HCT116 (cell line): ENCODE data around the gene ZNF581. TPM values are rescaled to one million over a fixed set of nuclear protein-coding genes. Genes with fewer than 3 reads are reported as not detected.

Experiments used
- ATAC-seq: fragments of 200-7000 bp; cut with Tn5 transposase; 2 replicates; pipeline ENCODE4 v1.9.1; 2020; ENCODE audit warnings: mild to moderate bottlenecking, moderate library complexity
- BruUV-seq: library from RNA; stranded (reverse); fragments of 400-500 nt; replicated peaks from 2 replicates; lab custom pipeline; 2021; lab: Mats Ljungman, UMichigan
- CTCF ChIA-PET: fragments of 300-600 bp; sonication (Branson Sonifier 250); formaldehyde crosslinking; loops from one replicate; lab custom pipeline; 2021; ENCODE audit warnings: antibody characterized with exemption; lab: Charles Lee
- POLR2A ChIA-PET: fragments of 300-600, 350-600 bp; sonication (Branson Sonifier 250); formaldehyde crosslinking; loops from one replicate; lab custom pipeline; 2021; ENCODE audit warnings: antibody characterized with exemption; lab: Charles Lee
- RAD21 ChIA-PET, 2 experiments: fragments of 300-600 bp; sonication (Branson Sonifier 250); formaldehyde crosslinking; loops; one replicate each; lab custom pipeline; 2023; ENCODE audit warnings: low total read pairs in 2 of 2; ENCODE audit not compliant: uncharacterized antibody in 2 of 2, unreplicated experiment in 2 of 2, low non-redundant PET in 1 of 2; lab: Charles Lee
- DNase-seq: peaks from one replicate; pipeline ENCODE4 v3.0.0-alpha.2; 2010; ENCODE audit warnings: low read depth, low spot score
- H2AFZ ChIP-seq: fragments of 200-600 bp; shearing (Covaris generic), sonication (generic); 2 replicates; pipeline ENCODE4 v1.6.1; 2017; ENCODE audit warnings: low read depth, mixed run types, mixed read lengths, antibody characterized with exemption, low read length; ENCODE audit not compliant: poor library complexity, severe bottlenecking
- H3K27ac ChIP-seq: 2 replicates; pipeline ENCODE4 v1.5.1; 2012; ENCODE audit warnings: low read depth, low read length
- H3K27me3 ChIP-seq: fragments of 200-600 bp; sonication (generic); 2 replicates; pipeline ENCODE4 v1.6.1; 2016; ENCODE audit warnings: mixed run types, low read length, mixed read lengths; ENCODE audit not compliant: insufficient read depth
- H3K36me3 ChIP-seq, 2 experiments: fragments of 200-500 bp in 1 of 2; fragments of 200-600 bp in 1 of 2; sonication (Bioruptor generic) in 1 of 2; sonication (generic) in 1 of 2; 2 replicates each; pipeline versions ENCODE4 v1.5.1 to v1.6.1; 2014 to 2016; ENCODE audit warnings: low read length in 2 of 2, inconsistent platforms in 1 of 2, mixed read lengths in 1 of 2, mixed run types in 1 of 2; ENCODE audit not compliant: insufficient read depth in 2 of 2, control insufficient read depth in 1 of 2
- H3K4me1 ChIP-seq, 2 experiments: fragments of 200-600 bp in 1 of 2; sonication (generic) in 1 of 2; 2 replicates each; pipeline versions ENCODE4 v1.5.1 to v1.6.1; 2012 to 2017; ENCODE audit warnings: low read length in 2 of 2, inconsistent platforms in 1 of 2, mild to moderate bottlenecking in 1 of 2, mixed read lengths in 1 of 2, mixed run types in 1 of 2, moderate library complexity in 1 of 2; ENCODE audit not compliant: insufficient read depth in 2 of 2, control insufficient read depth in 1 of 2
- H3K4me2 ChIP-seq: fragments of 200-600 bp; sonication (generic); 2 replicates; pipeline ENCODE4 v1.6.1; 2017; ENCODE audit warnings: mixed run types, low read length, mixed read lengths
- H3K4me3 ChIP-seq, 2 experiments: fragments of 200-600 bp in 1 of 2; sonication (generic) in 1 of 2; replicated peaks in 1 of 2; 2 replicates each; pipeline ENCODE4 v1.5.1; 2011 to 2016; ENCODE audit warnings: low read length in 2 of 2, control low read depth in 1 of 2, low read depth in 1 of 2, mild to moderate bottlenecking in 1 of 2, mixed read lengths in 1 of 2, mixed run types in 1 of 2
- H3K79me2 ChIP-seq: fragments of 200-600 bp; sonication (generic); 2 replicates; pipeline ENCODE4 v1.6.1; 2017; ENCODE audit warnings: mild to moderate bottlenecking, mixed run types, low read length, moderate library complexity, mixed read lengths; ENCODE audit not compliant: insufficient read depth
- H3K9ac ChIP-seq: fragments of 200-600 bp; sonication (generic); 2 replicates; pipeline ENCODE4 v1.6.1; 2016; ENCODE audit warnings: low read length, mixed read lengths
- H3K9me2 ChIP-seq: fragments of 200-600 bp; sonication (generic), shearing (Covaris generic); 2 replicates; pipeline ENCODE4 v1.6.1; 2017; ENCODE audit warnings: mixed run types, mild to moderate bottlenecking, moderate library complexity; ENCODE audit not compliant: insufficient read depth
- H3K9me3 ChIP-seq, 2 experiments: fragments of 200-500 bp in 1 of 2; fragments of 200-600 bp in 1 of 2; sonication (Bioruptor generic) in 1 of 2; sonication (generic) in 1 of 2; 2 replicates each; pipeline ENCODE4 v1.6.1; 2014 to 2017; ENCODE audit warnings: low read length in 2 of 2, mixed read lengths in 2 of 2, inconsistent platforms in 1 of 2, low read depth in 1 of 2, mild to moderate bottlenecking in 1 of 2, mixed run types in 1 of 2, moderate library complexity in 1 of 2; ENCODE audit not compliant: control insufficient read depth in 1 of 2, insufficient read depth in 1 of 2
- H4K20me1 ChIP-seq: fragments of 200-600 bp; sonication (generic), shearing (Covaris generic); 2 replicates; pipeline ENCODE4 v1.6.1; 2017; ENCODE audit warnings: mixed run types, mild to moderate bottlenecking, moderate library complexity; ENCODE audit not compliant: insufficient read depth
- ATF3 ChIP-seq: IDR thresholded peaks from 2 replicates; pipeline ENCODE4 v1.6.1; 2012
- CEBPB ChIP-seq: IDR thresholded peaks from 2 replicates; pipeline ENCODE4 v1.6.1; 2012; ENCODE audit warnings: low read depth
- EGR1 ChIP-seq: IDR thresholded peaks from 2 replicates; pipeline ENCODE4 v1.6.1; 2012; ENCODE audit warnings: low read depth
- ELF1 ChIP-seq: IDR thresholded peaks from 2 replicates; pipeline ENCODE4 v1.6.1; 2012; ENCODE audit warnings: low read depth, borderline replicate concordance
- EZH2phosphoT487 ChIP-seq: fragments of 200-600 bp; IDR thresholded peaks from 2 replicates; pipeline ENCODE4 v1.6.1; 2018; ENCODE audit warnings: antibody characterized with exemption, borderline replicate concordance
- FOSL1 ChIP-seq: IDR thresholded peaks from 2 replicates; pipeline ENCODE4 v1.6.1; 2012; ENCODE audit warnings: low read depth
- REST ChIP-seq: IDR thresholded peaks from 2 replicates; pipeline ENCODE4 v1.6.1; 2012; ENCODE audit warnings: low read depth
- TCF7L2 ChIP-seq: IDR thresholded peaks from 2 replicates; pipeline ENCODE4 v1.7.0; 2011; ENCODE audit warnings: borderline replicate concordance, inconsistent platforms; ENCODE audit not compliant: insufficient read depth, insufficient read length; ENCODE audit errors: extremely low read depth
- ZBTB33 ChIP-seq: IDR thresholded peaks from 2 replicates; pipeline ENCODE4 v1.6.1; 2011; ENCODE audit warnings: mild to moderate bottlenecking, low read length, moderate library complexity; ENCODE audit not compliant: insufficient replicate concordance; ENCODE audit errors: extremely low read depth
- ZFX ChIP-seq: fragments of 450-650 bp; IDR thresholded peaks from 2 replicates; pipeline ENCODE4 v1.6.1; 2017
- intact Hi-C: fragments of 100-400 bp; cut with micrococcal nuclease; formaldehyde crosslinking; loops from 2 replicates; pipeline ENCODE4 v1.10.0; 2022
- total RNA-seq: library from RNA; stranded (reverse); gene quantifications from one replicate; pipeline ENCODE4 v1.2.1, GENCODE V29; 2021; ENCODE audit not compliant: unreplicated experiment

ZNF581 gene
- total RNA-seq, 1 experiment from 2014 or later: 44.4 TPM

- Histone ChIP-seq H4K20me1 (no peaks in the 10 kb centered on the region), H3K9me2 (no peaks in the 10 kb centered on the region), H3K4me3 (no peak overlapping the region), H3K9me3 (no peaks in the 10 kb centered on the region), H3K4me2 (no peak overlapping the region), H3K79me2 (peaks cover 40% of the 10 kb centered on the region), H3K9ac (no peak overlapping the region), H3K27me3 (no peaks in the 10 kb centered on the region), H3K27ac (no peak overlapping the region), H3K36me3 (peaks cover 20 to 21% of the 10 kb centered on the region in 2 experiments; a peak in 3 of 4 replicates), H3K4me1 (no peaks in the 10 kb centered on the region), H2AFZ (no peak overlapping the region)
- ATAC-seq (peak; percentile 73), DNase-seq (no peak)
- RAD21 ChIA-PET: no interaction called here
- TF ChIP-seq ZFX (no peak), ELF1 (no peak), EZH2phosphoT487 (no peak), CEBPB (no peak), FOSL1 (no peak), TCF7L2 (no peak), EGR1 (no peak)
- POLR2A ChIA-PET: no interaction called here
- CTCF ChIA-PET: no interaction called here
- BruUV-seq: no TSS peak
- intact Hi-C loops: no loop called here
These were observed 45.2 kb downstream of the ZNF581 start for GRCh38 chr19:55688422-55689218.

GRCh38 chr19:55689411-55690108, 46.1 kb downstream of the ZNF581 start:
- TF ChIP-seq REST: no peak
- no peak for TF ChIP-seq ZBTB33
- no peak for TF ChIP-seq TCF7L2
- no peak for TF ChIP-seq ATF3
- Histone ChIP-seq H4K20me1 (no peaks in the 10 kb centered on the region), H3K79me2 (peaks cover 31% of the 10 kb centered on the region), H3K27ac (no peak overlapping the region), H3K4me3 (no peak overlapping the region), H3K27me3 (no peaks in the 10 kb centered on the region), H3K9me2 (no peaks in the 10 kb centered on the region), H3K4me1 (no peaks in the 10 kb centered on the region), H2AFZ (no peak overlapping the region), H3K4me2 (no peak overlapping the region), H3K9me3 (no peaks in the 10 kb centered on the region), H3K9ac (no peak overlapping the region), H3K36me3 (peaks cover 20 to 21% of the 10 kb centered on the region in 2 experiments; a peak in 3 of 4 replicates)
- intact Hi-C loops: no loop called here
- ChIA-PET CTCF (no interaction called here), RAD21 (no interaction called here), POLR2A (no interaction called here)
- no TSS peak for BruUV-seq
- DNase-seq: no peak
- ATAC-seq: no peak
